Measurements from ENCODE around the gene RELL1.

GRCh38 chr4:37664696-37665095, 21.5 kb downstream of the RELL1 start:
- TF ChIP-seq POLR2A (IDR thresholded peaks at IDR 0.05; ENCODE audit: low read length) = no peak
- no peak for TF ChIP-seq GATA1 (IDR thresholded peaks at IDR 0.05; ENCODE audit: low read depth, low read length)

Measured in erythroblast (primary cell).